ENCODE results near the gene KPNA4. TPM values are rescaled to one million over a fixed set of nuclear protein-coding genes. Genes with fewer than 3 reads are reported as not detected.

Gene KPNA4
- polyA plus RNA-seq, 2 of the 4 experiments (the other 2 are of a cell fraction) = 35.0 to 36.5 TPM

- ATAC-seq (peak; percentile 93 to 95), DNase-seq (ENCODE audit: low read depth in 1 of 2, low spot score in 1 of 2) (peak; percentile 97 to 99), FAIRE-seq (no peak)
- peak within 1 kb of the TSS; percentile 81 for H3K4me3 ChIP-seq
- TF ChIP-seq USF2 (IDR thresholded peaks at IDR 0.05) = no peak
- peak; percentile 76 for TF ChIP-seq HOXB5 (CRISPR knock-in tag; IDR thresholded peaks at IDR 0.05)
- TF ChIP-seq E2F6 (IDR thresholded peaks at IDR 0.05; ENCODE audit: borderline replicate concordance, low read depth) = peak; percentile 98
- TF ChIP-seq PHF8 (IDR thresholded peaks at IDR 0.05; ENCODE audit: borderline replicate concordance, low read depth) = peak; percentile 83
- TF ChIP-seq RAD21 (conservative IDR thresholded peaks at IDR 0.05 in 1 of 2, IDR thresholded peaks at IDR 0.05 in 1 of 2) = 0 out of 5 replicates have a peak, but pooled peaks of 1 of the 2 experiments have one; percentile 20
- TF ChIP-seq BCL3 (IDR thresholded peaks at IDR 0.05) = peak; percentile 52; the same call in 1 of the 3 replicates
- TF ChIP-seq FOXS1 (CRISPR knock-in tag; IDR thresholded peaks at IDR 0.05) = 0 out of 2 replicates have a peak, but pooled peaks have one; percentile 18
- TF ChIP-seq RNF2 (IDR thresholded peaks at IDR 0.05; ENCODE audit: borderline replicate concordance, low read depth) = no peak
- no peak for TF ChIP-seq MYC (IDR thresholded peaks at IDR 0.05; ENCODE audit: borderline replicate concordance, low read length)
- no peak for TF ChIP-seq RFX5 (IDR thresholded peaks at IDR 0.05)
- TF ChIP-seq POLR2A (IDR thresholded peaks at IDR 0.05; ENCODE audit: low read length) = peak; percentile 74
- TF ChIP-seq MAX (IDR thresholded peaks at IDR 0.05) = peak; percentile 99
- peak; percentile 39; the same call in 1 of the 2 replicates for TF ChIP-seq TFCP2L1 (CRISPR knock-in tag; IDR thresholded peaks at IDR 0.05)
- 0 out of 3 replicates have a peak, but pooled peaks have one; percentile 8 for TF ChIP-seq CTCF (IDR thresholded peaks at IDR 0.05)
- TF ChIP-seq HMGXB4 (CRISPR knock-in tag; IDR thresholded peaks at IDR 0.05; ENCODE audit: borderline replicate concordance) = no peak
- peak; percentile 79 for TF ChIP-seq EHF (CRISPR knock-in tag; IDR thresholded peaks at IDR 0.05)
- no peak for TF ChIP-seq NR3C1 (IDR thresholded peaks at IDR 0.05)
- TF ChIP-seq JUN (IDR thresholded peaks at IDR 0.05) = peak in 1 of 2 experiments; percentile 85; a peak in 2 of 5 replicates
- peak; percentile 93 for TF ChIP-seq HOXB13 (CRISPR knock-in tag; IDR thresholded peaks at IDR 0.05; ENCODE audit: low read depth)
- TF ChIP-seq REST (IDR thresholded peaks at IDR 0.05) = no peak
- peak within 1 kb of the TSS; percentile 75 for H3K4me2 ChIP-seq
- POLR2A ChIA-PET = interaction anchor here (0.6 to 1.7 kb wide), 6 partner anchors 10 to 119 kb away, joined by 3 to 6 read pairs (median 4); partner anchors contain the start of gene KPNA4
- H3K4me1 ChIP-seq = peaks cover 22% of the 10 kb centered on the region; the same call in 2 of the 3 replicates
- 73% methylated on average over 42 of the region's 71 CpGs for WGBS (ENCODE audit: missing lambda C conversion rate)
- H3K27ac ChIP-seq = peak within 1 kb of the TSS; percentile 90 to 92
- H3K9me3 ChIP-seq = no peaks in the 10 kb centered on the region
- CTCF ChIA-PET = interaction anchor here (0.7 to 1.9 kb wide), 8 partner anchors 11 to 461 kb away, joined by 3 to 7 read pairs (median 3); partner anchors contain the start of gene IL12A
Observed at GRCh38 chr3:160449636-160450598, 115.5 kb downstream of the KPNA4 start, which contains the start of gene TRIM59. Gene TRIM59, minus strand, starts transcription at chr3:160449786. Its CDS starts 10,603 bp downstream, at chr3:160439183.
